ENCODE data around the gene MAP2K4.

DNA sequence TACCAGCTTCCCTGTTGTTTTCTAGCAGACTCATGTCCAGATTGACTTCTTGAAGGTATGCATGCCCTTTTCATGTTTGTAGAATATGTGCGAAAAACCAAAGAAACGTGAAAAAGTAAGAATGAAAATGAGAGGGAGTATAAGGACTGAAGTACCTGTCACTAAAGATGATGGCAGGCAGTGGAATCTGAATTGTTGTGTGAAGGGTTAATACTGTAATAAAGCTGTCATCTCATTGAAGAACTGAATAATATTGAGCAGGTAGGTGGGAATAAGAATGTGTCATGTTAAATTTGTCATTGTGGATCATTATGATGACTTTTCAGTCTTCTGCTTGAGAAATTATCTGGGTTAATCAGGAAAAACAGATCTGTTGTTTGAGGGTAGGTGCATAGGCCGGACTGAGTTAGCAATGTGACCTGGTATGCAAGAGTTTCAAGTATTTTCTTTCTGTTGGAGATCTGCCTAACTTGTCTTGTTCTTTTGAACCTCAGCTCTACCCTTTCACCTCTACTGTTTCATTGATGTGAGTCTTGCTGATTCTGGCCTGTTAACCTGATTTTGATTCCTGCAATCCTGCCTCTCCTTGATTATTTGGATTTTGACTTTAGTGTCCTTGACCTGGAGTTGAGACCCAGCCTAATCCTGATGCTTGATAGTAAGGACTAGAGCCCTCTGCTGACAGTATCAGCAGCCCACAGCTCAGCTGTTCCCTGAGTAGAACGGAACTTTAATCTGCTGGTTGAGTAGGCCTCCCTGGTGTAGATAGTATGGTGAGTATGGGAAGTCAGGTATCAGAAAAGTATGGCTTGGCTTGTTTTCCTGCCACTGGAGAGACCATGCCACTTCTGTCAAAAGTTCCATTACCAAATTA is 64.6 kb downstream of the MAP2K4 start:
- TF ChIP-seq, protein P1, sequence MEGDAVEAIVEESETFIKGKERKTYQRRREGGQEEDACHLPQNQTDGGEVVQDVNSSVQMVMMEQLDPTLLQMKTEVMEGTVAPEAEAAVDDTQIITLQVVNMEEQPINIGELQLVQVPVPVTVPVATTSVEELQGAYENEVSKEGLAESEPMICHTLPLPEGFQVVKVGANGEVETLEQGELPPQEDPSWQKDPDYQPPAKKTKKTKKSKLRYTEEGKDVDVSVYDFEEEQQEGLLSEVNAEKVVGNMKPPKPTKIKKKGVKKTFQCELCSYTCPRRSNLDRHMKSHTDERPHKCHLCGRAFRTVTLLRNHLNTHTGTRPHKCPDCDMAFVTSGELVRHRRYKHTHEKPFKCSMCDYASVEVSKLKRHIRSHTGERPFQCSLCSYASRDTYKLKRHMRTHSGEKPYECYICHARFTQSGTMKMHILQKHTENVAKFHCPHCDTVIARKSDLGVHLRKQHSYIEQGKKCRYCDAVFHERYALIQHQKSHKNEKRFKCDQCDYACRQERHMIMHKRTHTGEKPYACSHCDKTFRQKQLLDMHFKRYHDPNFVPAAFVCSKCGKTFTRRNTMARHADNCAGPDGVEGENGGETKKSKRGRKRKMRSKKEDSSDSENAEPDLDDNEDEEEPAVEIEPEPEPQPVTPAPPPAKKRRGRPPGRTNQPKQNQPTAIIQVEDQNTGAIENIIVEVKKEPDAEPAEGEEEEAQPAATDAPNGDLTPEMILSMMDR (IDR thresholded peaks at IDR 0.05) = no peak
- no peak for TF ChIP-seq POLR2A (IDR thresholded peaks at IDR 0.05)

Measured in lower leg skin (tissue), 3 donors.